ENCODE data around the gene HCFC1. TPM values are rescaled to one million over a fixed set of nuclear protein-coding genes. Genes with fewer than 3 reads are reported as not detected.

HCFC1 gene
- total and polyA plus RNA-seq, 2 experiments from 2014 or later, result 12.6 to 26.4 TPM

GRCh38 chrX:153897899-153898298 is 73.7 kb downstream of the HCFC1 start:
- H2AFZ ChIP-seq, result no peak overlapping the region
- H4K20me1 ChIP-seq (ENCODE audit: insufficient read depth), result no peaks in the 10 kb centered on the region
- H3K27me3 ChIP-seq (replicated peaks; ENCODE audit: insufficient read depth), result no peaks in the 10 kb centered on the region
- DNase-seq, result no peak
- TF ChIP-seq EZH2phosphoT487 (IDR thresholded peaks at IDR 0.05; ENCODE audit: insufficient read depth, low read depth) (no peak), EZH2 (IDR thresholded peaks at IDR 0.05; ENCODE audit: insufficient read depth, poor library complexity, severe bottlenecking) (no peak)
- H3F3A ChIP-seq (ENCODE audit: insufficient read depth), result no peaks in the 10 kb centered on the region
- no peak overlapping the region for H3K4me2 ChIP-seq (ENCODE audit: unreplicated experiment)
- no peak overlapping the region for H3K9ac ChIP-seq
- H3K9me2 ChIP-seq (ENCODE audit: insufficient read depth), result no peaks in the 10 kb centered on the region
- no peak overlapping the region for H3K4me3 ChIP-seq
- H3K27ac ChIP-seq, result no peak overlapping the region
- H3K36me3 ChIP-seq (ENCODE audit: low read depth), result no peaks in the 10 kb centered on the region
- 0 out of 2 replicates have a peak, but pooled peaks cover 3% of the 10 kb centered on the region for H3K4me1 ChIP-seq (ENCODE audit: insufficient read depth)
- H3K79me2 ChIP-seq (ENCODE audit: insufficient read depth), result no peaks in the 10 kb centered on the region
- in situ Hi-C loops (cut with MboI), result no loop called here
- H3K9me3 ChIP-seq (ENCODE audit: low read depth), result no peaks in the 10 kb centered on the region

MicroRNAs within 50 kb of the gene (microRNA counts, 767-probe panel; counts per million panel counts)
- 447 counts per million, percentile 86 among the panel's probes with 10 or more counts for microRNA hsa-miR-718

Small RNA genes lying within 50 kb of the gene (microRNA-seq; reads per million reads assigned to microRNA genes)
- not detected for gene MIR3202-1 (ENCODE audit: borderline number of aligned reads)
- not detected for gene MIR3202-2 (ENCODE audit: borderline number of aligned reads)
- not detected for gene MIR718 (ENCODE audit: borderline number of aligned reads)

Small RNA genes lying within 50 kb of the gene (small RNA-seq; reads per million reads assigned to genes)
- not detected for gene MIR3202-1 (ENCODE audit: low read depth, low replicate concordance)

Other genes starting within 250 kb of the HCFC1 start
- 180 and 187 TPM in 2 replicates for gene BCAP31, start 247.4 kb downstream of the HCFC1 start, total RNA-seq (2014; rRNA removed; shearing (Covaris generic))
- 317 and 326 TPM in 2 replicates for gene BCAP31, start 247.4 kb downstream of the HCFC1 start, polyA plus RNA-seq (2016; fragmentation: Nextera tagmentation; extraction: Ambion mirVana)
- 24.4 and 24.9 TPM in 2 replicates for gene ABCD1, start 247.0 kb downstream of the HCFC1 start, total RNA-seq (2014; rRNA removed; shearing (Covaris generic))
- 9.5 and 9.8 TPM in 2 replicates for gene ABCD1, start 247.0 kb downstream of the HCFC1 start, polyA plus RNA-seq (2016; fragmentation: Nextera tagmentation; extraction: Ambion mirVana)
- 12.5 and 13.5 TPM in 2 replicates for gene PLXNB3, start 207.6 kb downstream of the HCFC1 start, total RNA-seq (2014; rRNA removed; shearing (Covaris generic))
- gene PLXNB3, start 207.6 kb downstream of the HCFC1 start, polyA plus RNA-seq (2016; fragmentation: Nextera tagmentation; extraction: Ambion mirVana), result 7.1 and 8.8 TPM in 2 replicates
- 0.86 TPM in 1 of 2 replicates, not detected in the other for gene SRPK3, start 190.8 kb downstream of the HCFC1 start, total RNA-seq (2014; rRNA removed; shearing (Covaris generic))
- gene SRPK3, start 190.8 kb downstream of the HCFC1 start, polyA plus RNA-seq (2016; fragmentation: Nextera tagmentation; extraction: Ambion mirVana), result 0.53 and 1.1 TPM in 2 replicates
- gene IDH3G, start 177.4 kb downstream of the HCFC1 start, total RNA-seq (2014; rRNA removed; shearing (Covaris generic)), result 79.5 and 88.2 TPM in 2 replicates
- gene IDH3G, start 177.4 kb downstream of the HCFC1 start, polyA plus RNA-seq (2016; fragmentation: Nextera tagmentation; extraction: Ambion mirVana), result 76.1 and 83.2 TPM in 2 replicates
- gene SSR4, start 177.2 kb downstream of the HCFC1 start, total RNA-seq (2014; rRNA removed; shearing (Covaris generic)), result 225 and 295 TPM in 2 replicates
- 568 TPM in 2 replicates for gene SSR4, start 177.2 kb downstream of the HCFC1 start, polyA plus RNA-seq (2016; fragmentation: Nextera tagmentation; extraction: Ambion mirVana)
- 1.5 TPM in 1 of 2 replicates, not detected in the other for gene PDZD4, start 141.3 kb downstream of the HCFC1 start, total RNA-seq (2014; rRNA removed; shearing (Covaris generic))
- gene PDZD4, start 141.3 kb downstream of the HCFC1 start, polyA plus RNA-seq (2016; fragmentation: Nextera tagmentation; extraction: Ambion mirVana), result not detected in 2 replicates
- 1.9 TPM in 1 of 2 replicates, not detected in the other for gene L1CAM, start 85.6 kb downstream of the HCFC1 start, total RNA-seq (2014; rRNA removed; shearing (Covaris generic))
- 0.34 and 0.38 TPM in 2 replicates for gene L1CAM, start 85.6 kb downstream of the HCFC1 start, polyA plus RNA-seq (2016; fragmentation: Nextera tagmentation; extraction: Ambion mirVana)
- gene AVPR2, start 67.1 kb downstream of the HCFC1 start, total RNA-seq (2014; rRNA removed; shearing (Covaris generic)), result not detected in 2 replicates
- not detected in 2 replicates for gene AVPR2, start 67.1 kb downstream of the HCFC1 start, polyA plus RNA-seq (2016; fragmentation: Nextera tagmentation; extraction: Ambion mirVana)
- gene ARHGAP4, start 45.6 kb downstream of the HCFC1 start, total RNA-seq (2014; rRNA removed; shearing (Covaris generic)), result 2.8 TPM in 1 of 2 replicates, not detected in the other
- gene ARHGAP4, start 45.6 kb downstream of the HCFC1 start, polyA plus RNA-seq (2016; fragmentation: Nextera tagmentation; extraction: Ambion mirVana), result 0.43 and 0.45 TPM in 2 replicates
- 105 and 154 TPM in 2 replicates for gene NAA10, start 36.8 kb downstream of the HCFC1 start, total RNA-seq (2014; rRNA removed; shearing (Covaris generic))
- 161 and 166 TPM in 2 replicates for gene NAA10, start 36.8 kb downstream of the HCFC1 start, polyA plus RNA-seq (2016; fragmentation: Nextera tagmentation; extraction: Ambion mirVana)
- 0.11 TPM in 1 of 2 replicates, not detected in the other for gene RENBP, start 27.2 kb downstream of the HCFC1 start, total RNA-seq (2014; rRNA removed; shearing (Covaris generic))
- gene RENBP, start 27.2 kb downstream of the HCFC1 start, polyA plus RNA-seq (2016; fragmentation: Nextera tagmentation; extraction: Ambion mirVana), result not detected in 2 replicates
- 7.6 and 9.9 TPM in 2 replicates for gene TMEM187, start 936 bp upstream of the HCFC1 start, total RNA-seq (2014; rRNA removed; shearing (Covaris generic))
- 8.5 and 10.0 TPM in 2 replicates for gene TMEM187, start 936 bp upstream of the HCFC1 start, polyA plus RNA-seq (2016; fragmentation: Nextera tagmentation; extraction: Ambion mirVana)
- gene IRAK1, start 48.1 kb upstream of the HCFC1 start, total RNA-seq (2014; rRNA removed; shearing (Covaris generic)), result 45.3 and 54.7 TPM in 2 replicates
- gene IRAK1, start 48.1 kb upstream of the HCFC1 start, polyA plus RNA-seq (2016; fragmentation: Nextera tagmentation; extraction: Ambion mirVana), result 58.7 and 58.8 TPM in 2 replicates
- 16.5 and 16.7 TPM in 2 replicates for gene MECP2, start 125.9 kb upstream of the HCFC1 start, total RNA-seq (2014; rRNA removed; shearing (Covaris generic))
- gene MECP2, start 125.9 kb upstream of the HCFC1 start, polyA plus RNA-seq (2016; fragmentation: Nextera tagmentation; extraction: Ambion mirVana), result 10.3 and 13.0 TPM in 2 replicates
- gene OPN1LW, start 172.4 kb upstream of the HCFC1 start, total RNA-seq (2014; rRNA removed; shearing (Covaris generic)), result not detected in 2 replicates
- gene OPN1LW, start 172.4 kb upstream of the HCFC1 start, polyA plus RNA-seq (2016; fragmentation: Nextera tagmentation; extraction: Ambion mirVana), result not detected in 2 replicates
- not detected in 2 replicates for gene OPN1MW, start 210.8 kb upstream of the HCFC1 start, total RNA-seq (2014; rRNA removed; shearing (Covaris generic))
- not detected in 2 replicates for gene OPN1MW, start 210.8 kb upstream of the HCFC1 start, polyA plus RNA-seq (2016; fragmentation: Nextera tagmentation; extraction: Ambion mirVana)
- not detected in 2 replicates for gene OPN1MW2, start 247.9 kb upstream of the HCFC1 start, total RNA-seq (2014; rRNA removed; shearing (Covaris generic))
- gene OPN1MW2, start 247.9 kb upstream of the HCFC1 start, polyA plus RNA-seq (2016; fragmentation: Nextera tagmentation; extraction: Ambion mirVana), result not detected in 2 replicates